ENCODE data around the gene TUBB3.
"Not testable (repeated sequence)": the region's sequence is repeated elsewhere in the genome, so short reads cannot be mapped to it uniquely, and the experiment has no call there.

The TUBB3 gene

GRCh38 chr16:89944773-89945172 is 21.6 kb downstream of the TUBB3 start:
- no peak for DNase-seq

GRCh38 chr16:89945654-89946053 is 22.5 kb downstream of the TUBB3 start:
- no peak for DNase-seq

- no peak for DNase-seq
These were observed 23.4 kb downstream of the TUBB3 start for GRCh38 chr16:89946515-89946914.

GRCh38 chr16:89949121-89949742 is 26.1 kb downstream of the TUBB3 start:
- DNase-seq, result no peak

GRCh38 chr16:89949756-89950155 is 26.6 kb downstream of the TUBB3 start:
- no peak for DNase-seq

GRCh38 chr16:89951509-89951908 is 28.4 kb downstream of the TUBB3 start:
- no peak for DNase-seq

DNA sequence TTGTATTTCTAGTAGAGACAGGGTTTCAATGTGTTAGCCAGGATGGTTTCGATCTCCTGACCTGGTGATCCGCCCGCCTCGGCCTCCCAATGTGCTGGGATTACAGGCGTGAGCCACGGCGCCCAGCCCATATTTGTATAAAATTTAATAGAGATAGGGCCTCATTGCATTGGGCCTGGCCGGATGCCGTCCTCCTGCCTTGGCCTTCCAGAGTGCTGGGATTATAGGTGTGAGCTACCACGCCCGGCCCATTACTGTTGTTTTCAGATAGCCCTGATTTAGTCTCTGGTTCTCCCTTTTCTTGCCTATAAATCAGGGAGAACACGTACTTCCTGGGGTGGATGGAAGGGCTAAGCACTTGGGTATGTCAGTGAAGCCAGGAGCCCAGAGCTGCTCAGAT is 28.9 kb downstream of the TUBB3 start:
- DNase-seq, result no peak

- no peak for DNase-seq
These were observed 29.4 kb downstream of the TUBB3 start for GRCh38 chr16:89952551-89952950.

DNA sequence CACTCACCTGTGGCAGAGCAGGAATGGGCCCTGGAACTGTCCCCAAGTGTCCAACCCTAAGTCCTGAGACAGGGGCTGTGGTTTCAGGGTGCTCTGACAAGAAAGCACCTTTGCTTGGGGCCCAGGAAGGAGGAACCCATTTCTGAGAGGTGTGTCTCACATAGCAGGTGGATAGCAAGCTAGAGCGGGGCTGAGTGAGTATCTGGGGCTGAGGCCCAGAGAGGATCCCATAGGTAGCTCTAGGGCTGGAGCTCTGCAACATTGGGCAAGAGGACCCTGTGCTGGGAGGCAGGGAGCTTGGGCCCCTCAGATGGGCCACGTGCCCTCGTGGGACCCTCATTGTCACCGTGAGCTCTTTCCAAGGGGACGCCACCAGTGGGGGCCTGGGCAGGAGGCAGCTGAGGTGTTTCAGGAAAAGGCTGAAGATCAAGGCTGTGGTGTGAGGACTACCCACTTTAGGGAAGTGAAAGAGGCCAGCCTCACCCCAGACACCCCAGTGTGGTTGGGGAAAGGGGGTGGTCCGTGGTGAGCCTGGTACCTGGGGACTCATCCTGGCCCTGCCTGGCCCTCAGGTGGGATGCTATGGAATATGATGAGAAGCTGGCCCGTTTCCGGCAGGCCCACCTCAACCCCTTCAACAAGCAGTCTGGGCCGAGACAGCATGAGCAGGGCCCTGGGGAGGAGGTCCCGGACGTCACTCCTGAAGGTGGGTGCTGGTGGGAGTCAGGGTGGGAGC is 30.7 kb downstream of the TUBB3 start:
- DNase-seq, result no peak

GRCh38 chr16:89954462-89954861 is 31.3 kb downstream of the TUBB3 start:
- no peak for DNase-seq

- no peak for DNase-seq
These were observed 32.0 kb downstream of the TUBB3 start for GRCh38 chr16:89955001-89955685.

- no peak for DNase-seq
These were observed 33.5 kb downstream of the TUBB3 start for GRCh38 chr16:89956505-89957215.

GRCh38 chr16:89957216-89957785 is 34.2 kb downstream of the TUBB3 start:
- DNase-seq, result no peak

DNA sequence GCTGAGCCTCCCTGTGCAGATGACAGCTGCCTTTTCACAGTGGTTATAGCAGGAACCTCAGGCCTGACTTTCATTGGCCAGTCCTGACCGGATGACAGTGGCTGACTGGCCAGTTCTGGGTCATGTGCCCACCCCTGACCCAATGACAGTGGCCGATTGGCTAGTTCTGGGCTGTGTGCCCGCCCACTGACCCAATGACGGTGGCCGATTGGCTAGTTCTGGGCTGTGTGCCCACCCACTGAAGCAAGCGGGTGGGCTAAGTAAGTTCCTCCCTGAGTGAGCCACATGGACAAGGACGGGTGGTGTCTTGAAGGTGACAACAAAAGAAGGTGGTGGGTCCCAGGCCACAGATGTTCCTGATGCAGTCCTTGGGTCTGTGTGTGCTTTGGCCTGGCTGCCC is 34.9 kb downstream of the TUBB3 start:
- peak in 1 of 2 experiments; percentile 41 for DNase-seq

GRCh38 chr16:89958596-89958995 is 35.5 kb downstream of the TUBB3 start:
- no peak for DNase-seq

DNA sequence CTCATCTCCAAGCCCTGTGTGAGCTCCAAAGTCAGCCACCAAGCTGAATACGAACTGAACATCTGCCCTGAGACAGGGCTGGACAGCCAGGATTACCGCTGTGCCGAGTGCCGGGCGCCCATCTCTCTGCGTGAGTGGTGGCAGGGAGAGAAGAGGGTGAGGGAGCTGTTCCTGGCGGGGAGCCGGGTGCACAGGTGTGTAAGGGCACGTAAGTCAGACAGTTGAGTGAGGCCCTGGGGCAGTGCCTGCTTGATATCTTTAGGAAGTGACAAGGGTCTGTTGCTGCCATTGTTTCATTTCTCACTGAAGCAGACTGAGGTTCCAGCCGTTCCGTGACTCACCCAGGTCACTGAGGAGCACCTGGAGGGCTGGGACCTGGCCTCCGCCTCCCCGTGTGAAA is 37.8 kb downstream of the TUBB3 start:
- DNase-seq, result no peak

- DNase-seq, result no peak
These were observed 38.8 kb downstream of the TUBB3 start for GRCh38 chr16:89961920-89962319.

GRCh38 chr16:89962754-89963498 is 39.8 kb downstream of the TUBB3 start:
- DNase-seq, result no peak

- DNase-seq, result no peak
These were observed 41.1 kb downstream of the TUBB3 start for GRCh38 chr16:89964201-89964600.

DNA sequence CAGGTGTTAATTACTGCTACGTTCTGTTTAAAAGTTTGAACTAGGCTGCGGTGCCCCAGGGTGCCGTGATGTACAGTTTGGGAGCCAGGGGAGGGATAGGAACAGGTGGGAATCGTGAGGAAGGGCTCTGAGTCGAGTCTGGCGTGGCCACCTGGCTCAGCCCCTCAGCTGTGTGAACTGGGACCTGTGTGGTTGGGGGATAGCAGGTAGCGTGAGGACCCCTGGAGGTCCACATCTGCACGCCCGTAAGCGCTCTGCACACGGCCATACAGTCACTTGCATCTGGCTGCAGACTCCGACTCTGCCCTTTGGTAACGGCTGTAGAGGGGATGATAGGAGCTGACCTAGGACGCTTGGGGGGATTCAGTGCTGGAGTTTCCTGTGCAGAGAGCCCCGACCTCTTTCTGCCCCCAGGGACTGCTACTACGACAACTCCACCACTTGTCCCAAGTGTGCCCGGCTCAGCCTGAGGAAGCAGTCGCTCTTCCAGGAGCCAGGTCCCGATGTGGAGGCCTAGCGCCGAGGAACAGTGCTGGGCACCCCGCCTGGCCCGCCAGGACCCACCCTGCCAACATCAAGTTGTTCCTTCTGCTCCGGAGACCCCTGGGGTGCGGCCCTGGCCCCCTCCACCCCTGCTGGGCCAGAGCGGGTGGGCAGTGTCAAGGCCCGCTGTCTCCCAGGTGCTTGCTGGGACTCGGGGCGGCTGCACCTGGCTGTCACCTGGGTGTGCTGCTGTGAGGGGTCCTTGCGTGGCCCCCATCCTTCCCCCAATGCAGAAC is 42.5 kb downstream of the TUBB3 start:
- no peak for DNase-seq

- DNase-seq, result no peak
These were observed 43.6 kb downstream of the TUBB3 start for GRCh38 chr16:89966756-89967155.

GRCh38 chr16:89967436-89967835 is 44.3 kb downstream of the TUBB3 start:
- DNase-seq, result not testable (repeated sequence)
